HEK293 (cell line): Measurements from ENCODE around the gene PYGM.
"Not testable (repeated sequence)": the region's sequence is repeated elsewhere in the genome, so short reads cannot be mapped to it uniquely, and the experiment has no call there.

Experiments
- CTCF ChIA-PET: fragments of 350-600 bp; formaldehyde crosslinking; extraction: SDS; loops from one replicate; lab custom pipeline; 2021; ENCODE audit warnings: antibody characterized with exemption; lab: Yijun Ruan, JAX
- POLR2A ChIA-PET: fragments of 300-600 bp; formaldehyde crosslinking; extraction: SDS; loops from one replicate; lab custom pipeline; 2020; ENCODE audit warnings: antibody characterized with exemption, inconsistent platforms; lab: Yijun Ruan, JAX
- H3K27ac ChIP-seq: fragments of 200-500 bp; sonication (Bioruptor generic); 2 replicates; pipeline ENCODE4 v1.5.1; 2014; ENCODE audit warnings: low read depth, low read length, control low read depth, inconsistent platforms; ENCODE audit errors: extremely low read depth
- H3K36me3 ChIP-seq, 2 experiments: fragments of 200-500 bp in 1 of 2; sonication (Bioruptor generic) in 1 of 2; 1 replicate in 1 of 2; 2 replicates in 1 of 2; pipeline ENCODE4 v1.5.1; 2014 to 2017; ENCODE audit warnings: inconsistent platforms in 2 of 2, low read length in 2 of 2; ENCODE audit not compliant: control insufficient read depth in 2 of 2, insufficient read depth in 1 of 2
- H3K4me1 ChIP-seq: fragments of 200-500 bp; sonication (Bioruptor generic); 2 replicates; pipeline ENCODE4 v1.5.1; 2014; ENCODE audit warnings: mild to moderate bottlenecking, low read length, inconsistent platforms; ENCODE audit not compliant: control insufficient read depth, insufficient read depth
- H3K4me3 ChIP-seq: 2 replicates; pipeline ENCODE4 v1.5.1; 2011; ENCODE audit warnings: low read depth, mild to moderate bottlenecking, control low read depth, low read length, moderate library complexity
- H3K9me3 ChIP-seq: fragments of 200-500 bp; sonication (Bioruptor generic); 2 replicates; pipeline ENCODE4 v1.5.1; 2014; ENCODE audit warnings: low read depth, low read length, inconsistent platforms; ENCODE audit not compliant: control insufficient read depth, insufficient read depth
- FEZF1 ChIP-seq: fragments of 450-650 bp; formaldehyde crosslinking; IDR thresholded peaks from 2 replicates; pipeline ENCODE4 v1.5.1; 2016; ENCODE audit warnings: missing biosample characterization, missing genetic modification characterization
- GFI1B ChIP-seq: fragments of 450-650 bp; formaldehyde crosslinking; IDR thresholded peaks from 2 replicates; pipeline ENCODE4 v1.5.1; 2016; ENCODE audit warnings: missing biosample characterization, missing genetic modification characterization
- GLIS1 ChIP-seq: fragments of 450-650 bp; formaldehyde crosslinking; IDR thresholded peaks from 2 replicates; pipeline ENCODE4 v1.5.1; 2016; ENCODE audit warnings: missing biosample characterization, missing genetic modification characterization
- SP3 ChIP-seq: fragments of 450-650 bp; formaldehyde crosslinking; IDR thresholded peaks from 2 replicates; pipeline ENCODE4 v1.5.1; 2016; ENCODE audit warnings: missing biosample characterization, missing genetic modification characterization
- ZBTB17 ChIP-seq: fragments of 450-650 bp; formaldehyde crosslinking; IDR thresholded peaks from 2 replicates; pipeline ENCODE4 v1.5.1; 2016; ENCODE audit warnings: missing biosample characterization, missing genetic modification characterization
- ZBTB48 ChIP-seq: fragments of 450-650 bp; formaldehyde crosslinking; IDR thresholded peaks from 2 replicates; pipeline ENCODE4 v1.5.1; 2016; ENCODE audit warnings: missing biosample characterization, missing genetic modification characterization
- ZNF10 ChIP-seq: fragments of 450-650 bp; formaldehyde crosslinking; IDR thresholded peaks from 2 replicates; pipeline ENCODE4 v1.5.1; 2017; ENCODE audit warnings: missing biosample characterization, missing genetic modification characterization
- ZNF112 ChIP-seq: fragments of 450-650 bp; formaldehyde crosslinking; IDR thresholded peaks from 2 replicates; pipeline ENCODE4 v1.5.0; 2017; ENCODE audit warnings: missing biosample characterization, missing genetic modification characterization
- ZNF18 ChIP-seq: fragments of 450-650 bp; formaldehyde crosslinking; IDR thresholded peaks from 2 replicates; pipeline ENCODE4 v1.5.1; 2016; ENCODE audit warnings: missing biosample characterization, missing genetic modification characterization
- ZNF214 ChIP-seq: fragments of 450-650 bp; formaldehyde crosslinking; IDR thresholded peaks from 2 replicates; pipeline ENCODE4 v1.5.1; 2017; ENCODE audit warnings: missing biosample characterization, mild to moderate bottlenecking, missing genetic modification characterization, borderline replicate concordance
- ZNF488 ChIP-seq: fragments of 450-650 bp; formaldehyde crosslinking; IDR thresholded peaks from 2 replicates; pipeline ENCODE4 v1.5.1; 2016; ENCODE audit warnings: missing biosample characterization, missing genetic modification characterization
- ZNF544 ChIP-seq: fragments of 450-650 bp; formaldehyde crosslinking; IDR thresholded peaks from 2 replicates; pipeline ENCODE4 v1.5.0; 2017; ENCODE audit warnings: missing biosample characterization, missing genetic modification characterization
- ZNF596 ChIP-seq: fragments of 450-650 bp; IDR thresholded peaks from 2 replicates; pipeline ENCODE4 v1.5.0; 2018; ENCODE audit warnings: missing biosample characterization, mild to moderate bottlenecking, missing genetic modification characterization, moderate library complexity
- TF ChIP-seq, protein P1 (sequence below): fragments of 450-650 bp; formaldehyde crosslinking; IDR thresholded peaks from 2 replicates; pipeline ENCODE4 v1.5.1; 2016; ENCODE audit warnings: missing biosample characterization, missing genetic modification characterization, low read depth
- TF ChIP-seq, protein P2 (sequence below): fragments of 450-650 bp; formaldehyde crosslinking; IDR thresholded peaks from 2 replicates; pipeline ENCODE4 v1.5.1; 2016; ENCODE audit warnings: missing biosample characterization, missing genetic modification characterization
- TF ChIP-seq, protein P3 (sequence below): fragments of 450-650 bp; formaldehyde crosslinking; IDR thresholded peaks from 2 replicates; pipeline ENCODE4 v1.5.1; 2017; ENCODE audit warnings: missing biosample characterization, missing genetic modification characterization
- TF ChIP-seq, protein P4 (sequence below): fragments of 450-650 bp; formaldehyde crosslinking; IDR thresholded peaks from 2 replicates; pipeline ENCODE4 v1.5.1; 2017; ENCODE audit warnings: missing biosample characterization, missing genetic modification characterization

Gene PYGM

GRCh38 chr11:64710418-64711137 lies 49.2 kb downstream of the PYGM start (continued):
- TF ChIP-seq ZBTB48 (tag by site-specific recombination) = peak; percentile 83
- TF ChIP-seq FEZF1 (tag by site-specific recombination) = no peak
- TF ChIP-seq ZNF112 (tag by site-specific recombination) = no peak
- no peak for TF ChIP-seq ZNF18 (tag by site-specific recombination)
- TF ChIP-seq ZNF596 = no peak
- TF ChIP-seq, protein P1, sequence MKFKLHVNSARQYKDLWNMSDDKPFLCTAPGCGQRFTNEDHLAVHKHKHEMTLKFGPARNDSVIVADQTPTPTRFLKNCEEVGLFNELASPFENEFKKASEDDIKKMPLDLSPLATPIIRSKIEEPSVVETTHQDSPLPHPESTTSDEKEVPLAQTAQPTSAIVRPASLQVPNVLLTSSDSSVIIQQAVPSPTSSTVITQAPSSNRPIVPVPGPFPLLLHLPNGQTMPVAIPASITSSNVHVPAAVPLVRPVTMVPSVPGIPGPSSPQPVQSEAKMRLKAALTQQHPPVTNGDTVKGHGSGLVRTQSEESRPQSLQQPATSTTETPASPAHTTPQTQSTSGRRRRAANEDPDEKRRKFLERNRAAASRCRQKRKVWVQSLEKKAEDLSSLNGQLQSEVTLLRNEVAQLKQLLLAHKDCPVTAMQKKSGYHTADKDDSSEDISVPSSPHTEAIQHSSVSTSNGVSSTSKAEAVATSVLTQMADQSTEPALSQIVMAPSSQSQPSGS (tag by site-specific recombination) = 0 out of 2 replicates have a peak, but pooled peaks have one; percentile 26
- TF ChIP-seq GLIS1 = peak; percentile 16; the same call in 1 of the 2 replicates
- TF ChIP-seq SP3 = no peak
- TF ChIP-seq, all 188 proteins: peak for 5

DNA sequence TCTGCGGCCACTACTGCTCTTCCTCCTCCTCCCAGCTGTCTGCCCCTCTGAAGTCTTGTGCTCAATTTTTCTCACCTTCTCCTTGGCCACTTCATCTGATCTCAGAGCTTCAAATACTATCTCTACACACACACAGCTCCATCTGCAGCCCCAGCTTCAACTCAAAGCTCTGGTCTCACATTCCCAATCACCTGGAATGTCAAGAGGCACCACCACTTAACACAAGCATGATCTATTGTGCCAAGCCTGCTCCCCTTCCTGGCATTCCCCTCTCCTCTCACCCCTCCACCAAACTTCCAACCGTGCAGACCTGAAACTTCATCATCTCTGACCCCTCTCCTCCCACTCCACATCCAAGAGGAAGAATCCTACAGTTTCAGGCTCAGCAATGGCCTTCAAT lies 54.3 kb downstream of the PYGM start:
- Histone ChIP-seq H3K36me3 (no peaks in the 10 kb centered on the region), H3K27ac (no peak overlapping the region), H3K4me3 (no peak overlapping the region), H3K9me3 (no peaks in the 10 kb centered on the region), H3K4me1 (no peaks in the 10 kb centered on the region)
- POLR2A ChIA-PET = no interaction called here
- TF ChIP-seq ZBTB17 (tag by site-specific recombination) = 0 out of 2 replicates have a peak, but pooled peaks have one; percentile 21
- no peak for TF ChIP-seq ZNF488 (tag by site-specific recombination)
- TF ChIP-seq, protein P2, sequence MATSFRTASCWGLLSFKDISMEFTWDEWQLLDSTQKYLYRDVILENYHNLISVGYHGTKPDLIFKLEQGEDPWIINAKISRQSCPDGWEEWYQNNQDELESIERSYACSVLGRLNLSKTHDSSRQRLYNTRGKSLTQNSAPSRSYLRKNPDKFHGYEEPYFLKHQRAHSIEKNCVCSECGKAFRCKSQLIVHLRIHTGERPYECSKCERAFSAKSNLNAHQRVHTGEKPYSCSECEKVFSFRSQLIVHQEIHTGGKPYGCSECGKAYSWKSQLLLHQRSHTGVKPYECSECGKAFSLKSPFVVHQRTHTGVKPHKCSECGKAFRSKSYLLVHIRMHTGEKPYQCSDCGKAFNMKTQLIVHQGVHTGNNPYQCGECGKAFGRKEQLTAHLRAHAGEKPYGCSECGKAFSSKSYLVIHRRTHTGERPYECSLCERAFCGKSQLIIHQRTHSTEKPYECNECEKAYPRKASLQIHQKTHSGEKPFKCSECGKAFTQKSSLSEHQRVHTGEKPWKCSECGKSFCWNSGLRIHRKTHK = no peak
- CTCF ChIA-PET = interaction anchor here (0.6 to 4.0 kb wide), 7 partner anchors 10 to 256 kb away, joined by 3 to 53 read pairs (median 4); no protein-coding TSS in a partner anchor

GRCh38 chr11:64703048-64703447 lies 56.7 kb downstream of the PYGM start:
- CTCF ChIA-PET = interaction anchor here (0.7 to 4.0 kb wide), 6 partner anchors 12 to 213 kb away, joined by 3 to 53 read pairs (median 5); partner anchors contain the start of gene RASGRP2

DNA sequence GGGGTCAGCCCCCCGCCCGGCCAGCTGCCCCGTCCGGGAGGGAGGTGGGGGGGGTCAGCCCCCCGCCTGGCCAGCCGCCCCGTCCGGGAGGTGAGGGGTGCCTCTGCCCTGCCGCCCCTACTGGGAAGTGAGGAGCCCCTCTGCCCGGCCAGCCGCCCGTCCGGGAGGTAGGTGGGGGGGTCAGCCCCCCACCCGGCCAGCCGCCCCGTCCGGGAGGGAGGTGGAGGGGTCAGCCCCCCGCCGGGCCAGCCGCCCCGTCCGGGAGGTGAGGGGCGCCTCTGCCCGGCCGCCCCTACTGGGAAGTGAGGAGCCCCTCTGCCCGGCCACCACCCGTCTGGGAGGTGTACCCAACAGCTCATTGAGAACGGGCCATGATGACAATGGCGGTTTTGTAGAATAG lies 57.8 kb downstream of the PYGM start:
- H3K27ac ChIP-seq, H3K4me3 ChIP-seq, CTCF ChIA-PET, POLR2A ChIA-PET, H3K36me3 ChIP-seq, H3K4me1 ChIP-seq, H3K9me3 ChIP-seq: not testable (repeated sequence)

More at GRCh38 chr11:64703048-64703447, 56.7 kb downstream of the PYGM start:
- Histone ChIP-seq H3K9me3 (no peaks in the 10 kb centered on the region), H3K36me3 (no peaks in the 10 kb centered on the region), H3K4me1 (no peaks in the 10 kb centered on the region), H3K27ac (no peak overlapping the region), H3K4me3 (no peak overlapping the region)
- TF ChIP-seq, protein P3, sequence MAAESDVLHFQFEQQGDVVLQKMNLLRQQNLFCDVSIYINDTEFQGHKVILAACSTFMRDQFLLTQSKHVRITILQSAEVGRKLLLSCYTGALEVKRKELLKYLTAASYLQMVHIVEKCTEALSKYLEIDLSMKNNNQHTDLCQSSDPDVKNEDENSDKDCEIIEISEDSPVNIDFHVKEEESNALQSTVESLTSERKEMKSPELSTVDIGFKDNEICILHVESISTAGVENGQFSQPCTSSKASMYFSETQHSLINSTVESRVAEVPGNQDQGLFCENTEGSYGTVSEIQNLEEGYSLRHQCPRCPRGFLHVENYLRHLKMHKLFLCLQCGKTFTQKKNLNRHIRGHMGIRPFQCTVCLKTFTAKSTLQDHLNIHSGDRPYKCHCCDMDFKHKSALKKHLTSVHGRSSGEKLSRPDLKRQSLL = no peak
- no peak for TF ChIP-seq ZNF544 (tag by site-specific recombination)
- TF ChIP-seq, protein P4, sequence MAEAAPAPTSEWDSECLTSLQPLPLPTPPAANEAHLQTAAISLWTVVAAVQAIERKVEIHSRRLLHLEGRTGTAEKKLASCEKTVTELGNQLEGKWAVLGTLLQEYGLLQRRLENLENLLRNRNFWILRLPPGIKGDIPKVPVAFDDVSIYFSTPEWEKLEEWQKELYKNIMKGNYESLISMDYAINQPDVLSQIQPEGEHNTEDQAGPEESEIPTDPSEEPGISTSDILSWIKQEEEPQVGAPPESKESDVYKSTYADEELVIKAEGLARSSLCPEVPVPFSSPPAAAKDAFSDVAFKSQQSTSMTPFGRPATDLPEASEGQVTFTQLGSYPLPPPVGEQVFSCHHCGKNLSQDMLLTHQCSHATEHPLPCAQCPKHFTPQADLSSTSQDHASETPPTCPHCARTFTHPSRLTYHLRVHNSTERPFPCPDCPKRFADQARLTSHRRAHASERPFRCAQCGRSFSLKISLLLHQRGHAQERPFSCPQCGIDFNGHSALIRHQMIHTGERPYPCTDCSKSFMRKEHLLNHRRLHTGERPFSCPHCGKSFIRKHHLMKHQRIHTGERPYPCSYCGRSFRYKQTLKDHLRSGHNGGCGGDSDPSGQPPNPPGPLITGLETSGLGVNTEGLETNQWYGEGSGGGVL = no peak
- TF ChIP-seq ZBTB48 (tag by site-specific recombination) = no peak
- TF ChIP-seq GFI1B (tag by site-specific recombination) = no peak
- no peak for TF ChIP-seq ZNF214 (tag by site-specific recombination)
- no peak for TF ChIP-seq ZNF10 (tag by site-specific recombination)
- POLR2A ChIA-PET = interaction anchor here (0.7 to 1.1 kb wide), 2 partner anchors 9 to 15 kb away, joined by 3 read pairs; no protein-coding TSS in a partner anchor
